GM18873 (cell line): ENCODE data around the gene SRRT.
"Not testable (repeated sequence)": the region's sequence is repeated elsewhere in the genome, so short reads cannot be mapped to it uniquely, and the experiment has no call there.

Experiments used
- ATAC-seq: cut with Tn5 transposase; IDR thresholded peaks from one replicate; pipeline ENCODE4 v1.9.1; 2021; ENCODE audit warnings: mild to moderate bottlenecking, moderate library complexity, moderate number of reproducible peaks; ENCODE audit not compliant: unreplicated experiment, low FRiP score

SRRT gene

GRCh38 chr7:100893910-100894721 lies 19.2 kb downstream of the SRRT start:
- no peak for ATAC-seq

GRCh38 chr7:100894860-100895700 lies 20.2 kb downstream of the SRRT start:
- ATAC-seq, result no peak

GRCh38 chr7:100895701-100895955 lies 20.7 kb downstream of the SRRT start, which contains the start of gene ACHE:
ACHE (minus strand) TSS chr7:100895888; CDS start chr7:100894232, 1,656 bp downstream.
- ATAC-seq, result no peak

GRCh38 chr7:100895956-100896731 lies 21.2 kb downstream of the SRRT start:
- ATAC-seq, result no peak

GRCh38 chr7:100896732-100897608 lies 22.1 kb downstream of the SRRT start:
- ATAC-seq, result no peak

GRCh38 chr7:100897772-100898454 lies 23.0 kb downstream of the SRRT start:
- no peak for ATAC-seq

GRCh38 chr7:100899432-100899831 lies 24.5 kb downstream of the SRRT start:
- no peak for ATAC-seq

- no peak for ATAC-seq
Measured at GRCh38 chr7:100900978-100901377, 26.1 kb downstream of the SRRT start.

- ATAC-seq, result no peak
Measured at GRCh38 chr7:100901921-100902332, 27.0 kb downstream of the SRRT start.

GRCh38 chr7:100902638-100903037 lies 27.7 kb downstream of the SRRT start:
- no peak for ATAC-seq

- ATAC-seq, result no peak
Measured at GRCh38 chr7:100908512-100908911, 33.6 kb downstream of the SRRT start.

GRCh38 chr7:100910443-100910842 lies 35.5 kb downstream of the SRRT start:
- not testable (repeated sequence) for ATAC-seq

GRCh38 chr7:100911484-100911883 lies 36.6 kb downstream of the SRRT start:
- no peak for ATAC-seq

GRCh38 chr7:100914208-100914878 lies 39.4 kb downstream of the SRRT start:
- ATAC-seq, result no peak

GRCh38 chr7:100914879-100915447 lies 40.1 kb downstream of the SRRT start:
- no peak for ATAC-seq

GRCh38 chr7:100919335-100919734 lies 44.4 kb downstream of the SRRT start:
- not testable (repeated sequence) for ATAC-seq

- ATAC-seq, result not testable (repeated sequence)
Measured at GRCh38 chr7:100919779-100920437, 45.0 kb downstream of the SRRT start.

GRCh38 chr7:100921039-100921438 lies 46.1 kb downstream of the SRRT start:
- ATAC-seq, result no peak
